ENCODE data around the gene DSG4.

Gene DSG4

DNA sequence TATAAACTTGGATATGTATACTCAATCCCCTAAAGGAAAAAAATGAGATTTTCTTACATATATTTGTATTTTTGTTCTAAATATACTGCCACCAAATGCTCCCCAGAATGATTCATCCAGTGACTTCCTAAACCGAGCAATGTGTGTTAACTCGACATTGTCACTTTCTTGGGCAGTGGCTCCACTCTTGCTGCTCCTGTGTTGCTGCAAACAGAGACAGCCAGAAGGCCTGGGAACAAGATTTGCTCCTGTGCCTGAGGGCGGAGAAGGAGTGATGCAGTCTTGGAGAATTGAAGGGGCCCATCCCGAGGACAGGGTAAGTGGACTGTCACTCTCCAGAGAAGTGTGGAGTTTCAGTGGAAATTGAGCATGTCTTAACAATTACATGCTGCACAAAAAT, 32.7 kb downstream of the DSG4 start:
- no peak for DNase-seq

DNA sequence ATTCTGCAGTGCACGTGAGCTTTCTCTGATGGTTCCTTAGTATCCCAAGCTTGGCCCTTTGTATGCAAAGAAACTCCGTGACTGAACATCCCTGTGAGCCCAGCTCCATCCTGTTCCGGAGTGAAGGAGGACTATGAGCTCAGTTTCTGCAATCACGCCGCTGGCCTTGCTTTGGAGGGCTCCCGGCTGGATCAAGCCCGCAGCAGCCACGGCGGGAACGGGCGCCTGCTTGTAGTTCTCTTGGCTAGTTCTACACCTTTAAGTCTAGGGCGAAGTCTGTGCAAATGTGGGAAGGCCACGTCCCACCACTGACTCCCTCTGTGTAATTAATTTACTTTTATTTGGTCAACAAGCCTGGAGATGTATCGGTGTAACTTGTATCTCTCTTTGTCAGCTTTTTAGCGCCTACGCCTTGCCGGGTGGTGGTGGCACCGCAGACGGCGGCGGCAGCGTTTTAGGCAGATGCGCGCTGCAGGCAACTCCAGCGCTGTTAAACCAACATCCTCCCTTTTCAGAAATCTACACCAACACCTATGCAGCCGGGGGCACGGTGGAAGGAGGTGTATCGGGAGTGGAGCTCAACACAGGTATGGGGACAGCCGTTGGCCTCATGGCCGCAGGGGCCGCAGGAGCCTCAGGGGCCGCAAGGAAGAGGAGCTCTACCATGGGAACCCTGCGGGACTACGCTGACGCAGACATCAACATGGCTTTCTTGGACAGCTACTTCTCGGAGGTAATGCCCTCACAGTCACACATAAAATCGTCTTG, 34.3 kb downstream of the DSG4 start:
- no peak for DNase-seq

DNA sequence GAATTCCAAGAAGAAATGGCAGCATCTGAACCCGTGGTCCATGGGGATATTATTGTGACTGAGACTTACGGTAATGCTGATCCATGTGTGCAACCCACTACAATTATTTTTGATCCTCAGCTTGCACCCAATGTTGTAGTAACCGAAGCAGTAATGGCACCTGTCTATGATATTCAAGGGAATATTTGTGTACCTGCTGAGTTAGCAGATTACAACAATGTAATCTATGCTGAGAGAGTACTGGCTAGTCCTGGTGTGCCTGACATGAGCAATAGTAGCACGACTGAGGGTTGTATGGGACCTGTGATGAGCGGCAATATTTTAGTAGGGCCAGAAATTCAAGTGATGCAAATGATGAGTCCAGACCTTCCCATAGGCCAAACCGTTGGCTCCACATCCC, 36.6 kb downstream of the DSG4 start:
- no peak for DNase-seq

DNA sequence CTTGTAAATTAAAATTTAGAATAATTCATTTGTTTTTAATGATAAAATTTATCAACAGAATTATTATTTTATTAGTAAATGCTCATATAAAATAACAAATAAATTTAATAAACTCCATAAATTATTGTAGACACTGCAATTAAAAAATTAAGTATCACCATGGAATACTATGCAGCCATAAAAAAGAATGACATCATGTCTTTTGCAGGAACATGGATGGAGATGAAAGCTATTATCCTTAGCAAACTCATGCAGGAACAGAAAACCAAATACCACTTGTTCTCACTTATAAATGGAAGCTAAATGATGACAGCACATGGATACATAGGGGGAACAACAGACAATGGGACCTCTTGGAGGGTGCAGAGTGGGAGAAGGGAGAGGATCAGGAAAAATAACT, 41.3 kb downstream of the DSG4 start:
- DNase-seq = no peak

DNA sequence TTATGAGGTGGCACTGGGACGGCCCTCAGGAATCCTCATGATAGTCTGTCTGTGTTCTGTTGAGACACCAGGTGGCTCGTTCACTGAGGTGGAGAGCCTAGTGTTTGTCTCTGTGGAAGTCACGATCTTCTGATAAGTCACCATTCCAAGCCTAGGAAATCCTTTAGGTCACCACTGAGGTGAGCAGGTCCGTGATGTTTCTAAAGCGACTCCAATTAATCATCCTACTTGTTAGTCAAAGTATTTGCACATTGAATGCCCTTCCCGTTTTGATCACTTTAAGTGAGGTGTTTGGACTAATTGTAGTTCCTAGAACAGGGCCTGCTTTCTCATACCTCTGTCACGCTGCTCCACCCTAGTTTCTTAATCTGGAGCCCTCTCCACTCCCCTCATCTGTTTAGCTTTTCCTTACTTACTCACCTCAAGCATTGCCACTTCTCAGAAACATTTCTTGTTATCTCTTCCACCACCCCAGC, 42.9 kb downstream of the DSG4 start:
- DNase-seq = no peak

DNA sequence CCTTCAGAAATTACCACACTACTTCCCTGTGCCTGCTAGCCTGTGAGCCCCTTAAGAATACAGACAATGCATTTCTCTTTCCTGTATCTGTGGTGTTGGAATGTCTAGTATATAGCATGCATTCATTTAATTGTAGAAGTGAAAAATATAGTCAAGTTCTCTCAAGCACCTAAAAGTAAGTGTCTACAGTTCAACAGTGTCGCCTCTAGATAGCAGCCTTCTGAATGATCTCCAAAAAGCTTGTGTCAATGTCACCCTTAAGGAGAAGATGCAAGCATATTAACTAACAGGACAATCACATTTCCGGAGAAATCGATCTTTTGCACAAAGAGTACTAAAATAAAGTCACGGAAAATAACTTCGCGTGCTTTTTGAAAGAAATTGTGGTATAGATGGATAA, 43.5 kb downstream of the DSG4 start:
- no peak for DNase-seq

DNA sequence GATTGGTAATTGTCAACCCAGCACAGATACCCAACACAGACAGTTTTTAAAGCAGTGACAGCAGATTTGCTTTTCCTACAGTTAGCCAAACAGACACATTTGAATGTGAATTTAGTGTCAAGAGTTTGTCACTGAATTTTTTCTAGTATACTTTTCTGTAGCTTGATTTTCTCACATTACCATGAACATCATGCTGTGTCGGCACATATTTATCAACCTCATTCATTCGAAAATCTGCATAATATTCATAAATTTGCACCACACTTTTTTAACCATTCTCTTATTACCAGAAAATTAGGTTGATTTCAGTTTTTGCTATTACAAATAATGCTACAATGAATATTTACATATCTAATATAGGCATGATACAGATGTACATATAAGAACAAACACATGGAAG, 43.9 kb downstream of the DSG4 start:
- DNase-seq = no peak

DNA sequence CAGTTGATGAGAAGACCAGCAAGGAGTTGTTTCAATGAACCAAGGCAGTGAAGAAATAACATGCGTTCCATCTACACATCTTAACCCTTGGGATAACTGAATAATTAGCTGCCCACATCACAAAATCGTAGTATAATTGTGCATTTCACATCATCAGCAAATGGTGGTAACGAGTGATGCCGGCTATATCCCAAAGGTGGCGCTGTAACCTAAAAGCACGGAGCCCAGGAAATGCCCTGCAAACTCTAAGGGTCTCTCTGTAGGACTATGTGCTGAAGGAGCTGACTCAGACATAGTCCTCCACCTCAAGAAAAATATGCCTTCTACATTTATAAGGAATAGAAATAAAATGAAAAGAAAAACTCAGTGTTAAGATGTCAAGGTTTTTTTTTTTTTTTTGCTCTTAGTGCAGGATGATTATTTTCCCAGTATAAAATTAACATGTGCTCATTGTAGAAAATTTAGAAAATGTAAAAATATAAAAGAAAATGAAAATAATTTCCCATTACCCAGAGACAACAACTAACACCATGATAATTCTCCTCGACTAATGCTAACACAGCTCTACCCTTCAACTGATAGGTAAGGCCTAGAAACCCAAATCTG, 47.9 kb downstream of the DSG4 start:
- DNase-seq = peak; percentile 12

DNA sequence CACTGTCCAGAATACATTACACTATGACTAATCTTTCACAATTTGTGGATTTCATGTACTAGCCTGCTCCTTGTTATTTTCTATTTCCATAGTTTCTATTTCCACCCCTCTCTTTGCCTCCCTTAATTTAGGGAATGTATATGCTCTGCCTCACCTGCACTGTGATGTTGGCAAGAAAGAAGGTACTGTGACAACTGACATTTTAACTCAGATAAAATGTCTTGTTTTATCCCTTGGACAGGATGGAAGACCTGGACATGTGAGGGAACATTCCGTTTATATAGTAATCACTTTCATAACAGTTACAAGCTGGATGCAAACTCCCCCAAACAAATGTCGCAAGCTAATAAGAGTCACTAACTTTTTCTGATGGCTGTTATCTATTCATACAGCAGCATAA, 49.4 kb downstream of the DSG4 start:
- no peak for DNase-seq

DNA sequence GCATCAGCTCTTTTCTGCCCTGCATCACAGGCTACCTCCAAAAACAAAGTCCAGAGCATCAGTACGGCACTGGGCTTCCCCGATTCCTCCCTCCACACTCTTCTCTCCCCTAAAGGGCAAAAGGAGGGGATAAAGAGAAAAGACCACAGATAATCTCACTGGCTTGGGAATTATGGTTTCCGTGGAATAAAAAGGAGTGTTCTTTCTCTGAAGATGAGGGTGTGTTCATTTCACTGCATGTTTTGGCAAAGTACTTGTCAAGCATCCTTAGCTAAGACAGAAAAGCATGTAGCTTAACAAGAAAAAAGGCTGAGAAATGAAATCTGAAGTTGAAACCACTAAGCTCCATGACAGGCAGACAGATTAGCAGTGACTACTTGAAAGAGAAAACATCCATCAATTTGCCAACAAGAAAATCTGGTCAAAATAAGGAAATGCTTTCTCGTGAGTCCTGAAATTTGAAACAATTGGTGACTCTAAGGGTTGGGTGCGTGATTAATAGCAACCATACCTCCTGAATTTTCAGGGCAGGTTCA, 50.4 kb downstream of the DSG4 start:
- DNase-seq = no peak

DNA sequence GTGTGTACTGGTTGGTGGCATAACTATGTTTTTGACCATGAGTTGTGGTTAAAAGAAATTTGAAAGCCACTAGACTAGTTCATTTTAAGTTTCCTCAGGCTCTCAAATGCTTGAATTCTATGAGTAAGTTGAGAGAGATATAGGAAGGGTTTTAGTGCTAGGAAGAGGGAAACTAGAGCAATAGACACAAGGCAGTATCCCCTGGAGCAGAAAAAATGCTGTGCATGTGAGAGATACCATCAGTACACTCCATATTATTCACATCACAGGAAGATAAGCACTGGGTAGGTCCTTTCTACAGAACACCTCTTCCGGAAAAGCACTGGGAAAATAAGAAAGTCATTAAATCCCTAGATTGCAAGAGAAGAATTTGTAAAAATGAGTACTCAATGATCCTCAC, 51.6 kb downstream of the DSG4 start:
- no peak for DNase-seq

DNA sequence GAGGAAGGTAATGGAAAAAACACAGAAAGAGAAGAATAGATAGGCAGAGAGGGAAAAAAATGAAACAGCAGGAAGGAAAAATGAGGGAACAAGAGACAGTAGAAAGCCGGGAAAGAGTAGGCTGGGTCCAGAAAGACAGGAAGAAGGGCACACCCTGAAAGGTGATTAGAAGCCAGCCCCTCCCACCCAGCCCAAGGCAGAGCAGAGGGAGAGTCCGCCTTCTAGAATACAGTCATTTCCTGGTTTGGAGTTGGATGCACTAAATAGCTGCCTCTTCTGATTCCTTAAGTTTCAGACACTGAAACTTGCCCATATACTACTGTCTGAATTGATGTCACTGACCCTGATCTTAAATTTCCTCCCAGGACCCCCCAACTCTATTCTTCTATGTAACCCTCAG, 53.0 kb downstream of the DSG4 start:
- DNase-seq = peak; percentile 58

DNA sequence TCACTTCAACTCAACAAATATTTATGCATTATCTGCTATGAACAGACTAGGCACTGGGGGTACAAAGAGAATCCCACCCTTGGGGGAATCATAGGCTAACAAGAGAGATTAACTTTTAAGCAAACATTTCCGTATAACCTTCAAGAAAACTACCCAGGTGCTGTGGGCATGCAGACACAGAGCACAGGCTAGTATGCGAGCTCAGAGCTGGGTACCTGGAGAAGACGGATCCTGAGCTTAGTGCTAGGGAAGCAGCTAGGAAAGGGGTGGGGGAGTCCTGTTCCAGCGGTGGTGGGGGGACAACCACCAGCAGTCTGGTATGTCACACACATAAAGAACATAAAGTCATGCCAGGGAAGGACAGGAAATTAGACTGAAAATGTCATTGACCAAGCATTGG, 53.5 kb downstream of the DSG4 start:
- DNase-seq = no peak

DNA sequence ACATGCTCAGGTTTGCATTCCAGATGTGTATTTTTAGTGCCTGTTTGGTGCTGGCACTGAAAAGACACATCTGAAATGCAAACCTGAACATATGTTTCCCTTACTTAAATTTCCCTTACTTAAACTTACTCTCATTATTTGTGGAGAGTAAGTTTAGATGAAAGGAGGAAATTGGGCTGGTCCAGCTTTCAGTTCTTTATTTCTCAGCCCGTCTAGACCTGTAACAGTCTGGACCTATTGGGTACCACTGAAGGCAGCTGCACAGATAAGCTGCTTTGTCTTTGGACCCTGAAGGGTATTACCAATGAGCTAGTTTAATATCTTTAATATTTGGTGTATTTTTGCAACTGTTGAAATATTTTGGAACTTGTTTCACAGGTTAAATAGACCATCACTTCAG, 54.0 kb downstream of the DSG4 start:
- DNase-seq = no peak

DNA sequence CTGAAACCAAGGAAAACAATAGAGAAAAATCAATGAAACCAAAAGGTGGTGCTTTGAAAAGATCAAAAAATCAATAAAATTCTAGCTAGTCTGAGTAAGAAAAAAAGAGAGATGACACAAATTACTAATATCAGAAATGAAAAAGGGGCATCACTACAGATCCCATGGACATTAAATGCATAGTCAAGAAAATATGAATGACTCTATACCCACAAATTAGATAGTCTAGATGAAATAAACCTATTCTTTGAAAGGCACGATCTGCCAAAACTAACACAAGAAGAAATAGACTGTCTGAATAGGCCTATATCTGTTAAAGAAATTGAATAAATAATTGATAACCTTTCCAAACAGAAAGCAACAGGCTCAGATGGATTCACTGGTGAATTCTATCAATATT, 55.7 kb downstream of the DSG4 start:
- DNase-seq = no peak

DNA sequence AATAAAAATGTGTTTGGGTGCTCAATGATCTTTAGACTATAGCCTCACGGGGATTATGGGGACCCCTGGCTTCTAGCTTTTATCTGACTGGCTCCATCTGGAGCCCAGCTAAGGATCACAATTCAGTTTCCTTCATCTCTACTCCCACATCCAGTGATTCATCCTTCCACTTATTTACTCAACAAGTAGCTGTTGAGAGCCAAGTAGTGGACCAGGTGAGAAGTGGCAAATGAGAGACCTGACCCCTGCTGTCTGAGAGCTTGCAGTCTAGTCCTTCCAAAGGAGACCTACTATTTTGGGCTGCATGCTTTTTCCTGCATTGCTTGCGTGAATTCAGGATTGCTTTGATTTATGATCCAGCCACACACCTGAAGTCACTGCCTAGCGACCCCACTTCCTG, 60.2 kb downstream of the DSG4 start:
- DNase-seq = peak; percentile 16

DNA sequence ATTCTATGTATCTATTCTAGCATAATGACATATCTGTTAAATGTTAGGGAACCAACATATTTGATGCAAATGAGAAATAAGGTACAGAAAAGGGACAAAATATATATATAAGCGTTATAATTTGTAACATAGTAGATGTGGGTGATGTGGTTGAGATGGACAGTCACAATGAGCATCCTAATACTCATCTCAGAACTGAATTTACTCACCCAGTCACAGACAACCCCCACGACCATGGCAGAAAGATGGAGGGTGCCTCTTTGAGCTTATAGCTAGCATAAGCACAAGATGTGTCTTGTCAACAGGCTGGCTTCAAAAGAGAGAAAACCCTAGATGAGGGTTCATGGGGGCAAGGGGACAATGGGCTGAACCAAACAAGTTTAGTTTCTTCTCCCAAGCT, 61.8 kb downstream of the DSG4 start:
- DNase-seq = no peak

DNA sequence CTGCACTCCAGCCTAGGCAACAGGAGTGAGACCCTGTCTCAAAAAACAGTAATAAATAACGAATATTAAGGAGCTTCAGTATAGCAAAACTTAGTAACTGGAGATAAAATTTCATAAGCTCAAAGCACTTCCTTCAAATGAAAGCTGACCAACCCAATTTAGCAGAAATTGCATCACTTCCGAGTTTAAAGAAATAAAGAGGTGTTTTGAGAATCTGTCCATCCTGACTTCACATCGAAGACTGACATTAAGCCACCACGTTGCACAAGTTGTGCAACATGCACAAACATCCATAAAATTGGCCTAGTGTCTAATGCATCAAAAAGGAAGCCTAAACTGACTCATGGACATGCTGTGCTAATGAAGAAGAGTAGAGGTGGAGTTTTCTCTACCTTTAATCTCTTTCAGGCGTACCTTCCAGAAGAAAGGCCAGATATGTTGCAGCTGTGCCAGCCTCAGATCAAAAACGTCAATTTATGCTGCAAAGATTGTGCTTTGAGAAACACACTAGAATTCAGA, 63.3 kb downstream of the DSG4 start:
- DNase-seq = no peak

DNA sequence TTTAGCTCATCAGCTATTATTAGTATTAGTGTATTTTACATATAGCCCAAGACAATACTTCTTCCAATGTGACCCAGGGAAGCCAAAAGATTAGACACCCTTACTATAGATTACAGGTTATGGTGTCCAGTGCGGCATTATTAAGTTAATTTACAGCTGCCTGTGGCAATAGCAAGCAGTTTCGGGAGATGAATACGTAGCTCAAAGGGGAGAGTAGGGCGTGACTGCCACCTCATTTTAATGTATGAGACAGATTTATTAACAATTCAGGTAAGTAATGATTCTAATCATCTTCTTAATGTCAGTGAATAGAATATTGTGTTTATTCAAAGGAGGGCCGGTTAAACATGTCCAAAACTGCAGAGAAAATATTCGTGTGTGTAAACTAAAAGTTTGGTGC, 64.2 kb downstream of the DSG4 start:
- no peak for DNase-seq

DNA sequence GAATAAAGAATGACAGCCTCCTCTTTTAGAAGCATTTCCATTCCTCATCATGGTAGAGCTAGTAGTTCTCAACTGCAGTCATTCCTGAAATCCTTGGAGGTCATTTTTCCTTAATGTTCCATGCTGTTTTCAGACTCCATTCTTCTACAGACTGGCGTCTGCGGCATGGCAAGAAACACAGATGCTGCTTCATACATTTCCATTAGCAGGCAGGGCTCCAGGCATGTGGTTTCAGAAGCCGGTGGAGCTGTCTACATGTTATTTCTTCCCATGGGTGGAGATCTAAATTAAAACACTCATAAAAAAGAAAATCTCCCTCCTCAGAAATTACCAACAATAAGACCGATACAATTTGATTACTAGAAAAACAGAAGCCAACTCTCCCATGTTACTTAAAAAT, 64.9 kb downstream of the DSG4 start:
- DNase-seq = no peak

DNA sequence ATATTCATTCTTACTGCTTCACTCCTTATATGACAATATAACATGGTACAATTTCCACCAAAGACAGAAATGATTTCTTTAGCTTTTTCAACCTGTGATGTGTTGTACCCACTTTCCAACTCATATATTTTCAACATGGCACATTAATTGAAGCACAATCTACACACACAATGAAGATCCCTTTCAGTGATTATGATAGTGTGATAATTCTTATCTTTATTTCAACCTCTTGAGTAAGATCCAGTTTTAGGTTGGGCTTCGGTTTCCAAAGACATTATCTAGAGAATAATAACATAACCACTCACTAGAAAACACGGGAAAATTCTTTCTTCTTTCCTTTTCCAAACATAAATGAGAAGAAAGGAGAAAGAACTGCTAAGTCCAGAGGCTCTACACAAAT, 67.6 kb downstream of the DSG4 start:
- DNase-seq = no peak

DNA sequence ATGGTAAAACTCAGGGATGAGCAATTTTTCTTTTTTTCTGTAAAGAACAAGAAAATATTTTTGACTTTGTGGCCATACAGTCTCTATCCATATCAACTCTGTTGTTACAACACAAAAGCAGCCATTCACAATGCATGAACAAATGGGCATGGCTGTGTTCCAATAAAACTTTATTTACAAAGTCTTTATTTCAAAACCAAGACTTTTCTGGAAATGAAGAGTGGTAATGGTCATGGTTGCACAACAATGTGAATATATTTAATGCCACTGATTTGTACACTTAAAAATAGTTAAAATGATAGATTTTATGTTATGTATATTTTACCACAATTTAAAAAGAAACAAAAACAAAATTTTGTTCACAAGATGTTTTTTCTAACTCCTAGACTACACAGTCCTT, 69.3 kb downstream of the DSG4 start:
- DNase-seq = no peak

DNA sequence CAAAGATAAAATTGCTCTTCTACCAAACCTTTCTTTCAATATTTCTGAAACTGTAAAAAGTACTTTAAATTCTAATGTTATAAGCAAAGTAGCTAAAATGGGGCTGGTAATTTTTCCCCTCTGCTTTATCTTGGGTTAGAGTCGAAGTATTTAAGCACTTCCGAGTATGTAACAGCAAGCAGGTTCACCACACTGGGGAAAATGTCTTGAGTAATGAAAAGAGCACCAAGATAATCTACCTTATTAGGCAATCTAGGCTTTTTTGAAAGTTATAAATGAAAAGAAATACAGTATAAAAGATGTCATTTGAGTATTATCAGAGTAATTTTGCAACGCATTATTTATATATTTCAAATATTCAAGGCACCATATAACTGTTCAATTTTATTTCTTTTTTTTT, 70.3 kb downstream of the DSG4 start:
- no peak for DNase-seq

DNA sequence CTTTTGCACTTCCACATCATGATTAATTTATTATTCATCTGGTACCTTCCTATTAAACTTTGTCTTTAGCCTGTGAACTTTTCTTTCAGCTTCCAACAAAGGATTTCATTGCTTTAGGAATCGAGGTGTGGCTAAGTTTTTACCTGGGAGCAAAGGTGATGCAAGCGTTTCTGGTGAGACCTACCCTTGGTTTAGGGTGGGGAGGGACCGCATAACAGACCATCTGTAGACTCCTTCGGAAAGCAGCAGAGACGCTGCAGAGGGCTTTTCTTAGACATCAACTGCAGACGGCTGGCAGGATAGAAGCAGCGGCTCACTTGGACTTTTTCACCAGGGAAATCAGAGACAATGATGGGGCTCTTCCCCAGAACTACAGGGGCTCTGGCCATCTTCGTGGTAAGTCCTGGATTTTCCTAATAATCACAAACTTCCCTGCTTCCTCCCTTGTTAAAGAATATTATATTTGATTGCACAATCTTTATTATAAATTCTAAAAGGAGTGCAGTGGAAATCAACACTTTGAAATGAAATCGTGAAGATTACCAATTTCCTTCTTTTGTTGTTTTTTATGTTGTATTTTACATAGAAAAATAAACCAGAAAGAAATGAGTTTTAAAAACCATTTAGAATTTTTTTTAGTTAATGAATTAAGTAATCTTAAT, 71.1 kb downstream of the DSG4 start, which contains the start of gene DSG3:
Gene DSG3 (plus strand): TSS at position 212 of the 662 bp plus-strand sequence. CDS start 137 bp downstream, at position 349.
- no peak for DNase-seq

Measured in NCI-H226 (cell line).